AG04450 (cell line): ENCODE data around the gene TCF7L1. TPM values are rescaled to one million over a fixed set of nuclear protein-coding genes. Genes with fewer than 3 reads are reported as not detected.

Source experiments
- CTCF ChIA-PET: fragments of 300-600, 350-600 bp; formaldehyde crosslinking; extraction: SDS; loops from one replicate; lab custom pipeline; 2022; ENCODE audit warnings: antibody characterized with exemption, inconsistent platforms; lab: Charles Lee
- POLR2A ChIA-PET: fragments of 350-600 bp; formaldehyde crosslinking; extraction: SDS; loops from one replicate; lab custom pipeline; 2021; ENCODE audit warnings: antibody characterized with exemption, inconsistent platforms; lab: Yijun Ruan, JAX
- DNase-seq: peaks from one replicate; pipeline ENCODE4 v3.0.0-alpha.2; 2011; ENCODE audit warnings: low read depth, low spot score
- H3K27ac ChIP-seq: one replicate; pipeline ENCODE4 v1.5.1; 2012; ENCODE audit warnings: low read depth, low read length, control low read depth
- H3K27me3 ChIP-seq: one replicate; pipeline ENCODE4 v1.6.0; 2012; ENCODE audit warnings: low read length; ENCODE audit not compliant: control insufficient read depth, insufficient read depth
- H3K4me3 ChIP-seq: 2 replicates; pipeline ENCODE4 v1.5.1; 2011; ENCODE audit warnings: mild to moderate bottlenecking, low read depth, low read length, control low read depth
- H3K9me3 ChIP-seq: 2 replicates; pipeline ENCODE4 v1.5.1; 2012; ENCODE audit warnings: low read length; ENCODE audit not compliant: control insufficient read depth, insufficient read depth
- polyA plus RNA-seq: library from polyadenylated mRNA; depleted of rRNA; stranded (reverse); fragments of >200 nt; gene quantifications from 2 replicates; pipeline ENCODE4 v1.2.3, GENCODE V29; 2011
- TF ChIP-seq, protein P1 (sequence below): IDR thresholded peaks from 2 replicates; pipeline ENCODE4 v1.5.1; 2011; ENCODE audit warnings: low read depth, low read length, control low read depth, inconsistent platforms

Gene TCF7L1
- polyA plus RNA-seq, 1 experiment = 2.7 TPM

GRCh38 chr2:85168942-85169341 is 35.8 kb downstream of the TCF7L1 start:
- CTCF ChIA-PET = no interaction called here
- POLR2A ChIA-PET = no interaction called here
- TF ChIP-seq, protein P1, sequence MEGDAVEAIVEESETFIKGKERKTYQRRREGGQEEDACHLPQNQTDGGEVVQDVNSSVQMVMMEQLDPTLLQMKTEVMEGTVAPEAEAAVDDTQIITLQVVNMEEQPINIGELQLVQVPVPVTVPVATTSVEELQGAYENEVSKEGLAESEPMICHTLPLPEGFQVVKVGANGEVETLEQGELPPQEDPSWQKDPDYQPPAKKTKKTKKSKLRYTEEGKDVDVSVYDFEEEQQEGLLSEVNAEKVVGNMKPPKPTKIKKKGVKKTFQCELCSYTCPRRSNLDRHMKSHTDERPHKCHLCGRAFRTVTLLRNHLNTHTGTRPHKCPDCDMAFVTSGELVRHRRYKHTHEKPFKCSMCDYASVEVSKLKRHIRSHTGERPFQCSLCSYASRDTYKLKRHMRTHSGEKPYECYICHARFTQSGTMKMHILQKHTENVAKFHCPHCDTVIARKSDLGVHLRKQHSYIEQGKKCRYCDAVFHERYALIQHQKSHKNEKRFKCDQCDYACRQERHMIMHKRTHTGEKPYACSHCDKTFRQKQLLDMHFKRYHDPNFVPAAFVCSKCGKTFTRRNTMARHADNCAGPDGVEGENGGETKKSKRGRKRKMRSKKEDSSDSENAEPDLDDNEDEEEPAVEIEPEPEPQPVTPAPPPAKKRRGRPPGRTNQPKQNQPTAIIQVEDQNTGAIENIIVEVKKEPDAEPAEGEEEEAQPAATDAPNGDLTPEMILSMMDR = no peak

DNA sequence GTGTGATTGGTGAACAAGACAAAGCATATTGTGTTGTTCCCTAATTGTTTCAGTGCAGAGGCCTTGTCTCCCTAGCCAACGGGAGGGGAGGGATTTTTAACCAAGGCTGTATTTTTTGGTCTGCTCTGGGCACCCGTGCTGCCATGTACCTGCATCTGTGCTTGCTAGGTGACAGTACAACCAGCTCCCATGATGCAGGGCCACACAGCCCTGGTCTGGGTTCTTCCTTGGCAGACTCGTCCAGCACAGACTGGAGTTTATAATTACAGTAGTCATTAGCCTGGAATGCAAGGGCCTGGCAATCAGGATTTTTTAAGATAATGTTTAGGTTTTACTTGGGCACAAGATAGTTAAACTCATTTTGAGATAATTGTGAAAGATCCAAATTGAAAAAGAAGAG is 36.4 kb downstream of the TCF7L1 start:
- CTCF ChIA-PET = no interaction called here
- Histone ChIP-seq H3K9me3 (no peaks in the 10 kb centered on the region), H3K4me3 (no peak overlapping the region), H3K27me3 (no peaks in the 10 kb centered on the region), H3K27ac (no peak overlapping the region)
- POLR2A ChIA-PET = no interaction called here
- DNase-seq = no peak
- TF ChIP-seq, protein P1 = no peak

More at GRCh38 chr2:85168942-85169341, 35.8 kb downstream of the TCF7L1 start:
- Histone ChIP-seq H3K4me3 (no peak overlapping the region), H3K27me3 (no peaks in the 10 kb centered on the region), H3K9me3 (no peaks in the 10 kb centered on the region), H3K27ac (no peak overlapping the region)
- DNase-seq = no peak

DNA sequence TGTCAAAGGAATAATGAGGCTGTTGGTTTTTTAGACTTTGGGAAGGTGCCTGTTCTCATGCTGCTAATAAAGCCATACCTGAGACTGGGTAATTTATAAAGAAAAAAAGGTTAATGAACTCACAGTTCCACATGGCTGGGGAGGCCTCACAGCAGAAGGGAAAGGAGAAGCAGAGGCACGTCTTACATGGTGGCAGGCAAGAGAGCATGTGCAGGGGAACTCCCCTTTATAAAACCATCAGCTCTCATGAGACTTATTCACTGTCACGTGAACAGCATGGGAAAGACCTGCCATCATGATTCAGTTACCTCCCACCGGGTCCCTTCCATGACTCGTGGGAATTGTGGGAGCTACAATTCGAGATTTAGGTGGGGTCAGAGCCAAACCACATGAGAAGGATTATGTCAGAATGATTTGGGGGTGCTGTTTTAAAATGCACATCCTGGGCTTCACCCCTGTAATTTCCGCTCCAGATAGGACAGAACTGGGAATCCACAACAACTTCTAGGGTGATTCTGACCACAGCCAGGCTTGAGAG is 37.8 kb downstream of the TCF7L1 start:
- no peak for DNase-seq
- Histone ChIP-seq H3K27me3 (no peaks in the 10 kb centered on the region), H3K4me3 (no peak overlapping the region), H3K27ac (no peak overlapping the region), H3K9me3 (no peaks in the 10 kb centered on the region)
- TF ChIP-seq, protein P1 = no peak
- CTCF ChIA-PET = no interaction called here
- POLR2A ChIA-PET = no interaction called here

DNA sequence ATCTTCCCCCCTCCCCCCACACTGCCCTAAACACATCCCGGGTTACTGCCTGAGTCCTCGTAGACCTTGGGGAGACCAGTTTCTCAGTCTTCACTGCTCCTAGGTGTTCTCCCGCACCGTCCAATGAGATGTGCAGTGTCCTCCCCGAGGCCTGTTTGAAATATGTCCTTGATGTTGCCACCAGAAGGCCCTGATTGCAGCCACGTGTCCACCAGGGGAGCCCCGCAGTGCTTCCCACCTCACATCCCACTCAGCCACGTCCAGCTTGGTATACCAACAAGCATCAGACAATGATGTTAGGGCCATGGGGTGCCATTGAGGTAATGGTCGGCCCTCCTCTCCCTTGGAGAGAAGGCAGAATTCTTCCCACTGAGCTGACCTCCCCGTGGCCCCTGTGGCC is 38.7 kb downstream of the TCF7L1 start:
- Histone ChIP-seq H3K27me3 (no peaks in the 10 kb centered on the region), H3K27ac (no peak overlapping the region), H3K9me3 (no peaks in the 10 kb centered on the region), H3K4me3 (no peak overlapping the region)
- TF ChIP-seq, protein P1 = no peak
- ChIA-PET CTCF (no interaction called here), POLR2A (no interaction called here)
- no peak for DNase-seq

DNA sequence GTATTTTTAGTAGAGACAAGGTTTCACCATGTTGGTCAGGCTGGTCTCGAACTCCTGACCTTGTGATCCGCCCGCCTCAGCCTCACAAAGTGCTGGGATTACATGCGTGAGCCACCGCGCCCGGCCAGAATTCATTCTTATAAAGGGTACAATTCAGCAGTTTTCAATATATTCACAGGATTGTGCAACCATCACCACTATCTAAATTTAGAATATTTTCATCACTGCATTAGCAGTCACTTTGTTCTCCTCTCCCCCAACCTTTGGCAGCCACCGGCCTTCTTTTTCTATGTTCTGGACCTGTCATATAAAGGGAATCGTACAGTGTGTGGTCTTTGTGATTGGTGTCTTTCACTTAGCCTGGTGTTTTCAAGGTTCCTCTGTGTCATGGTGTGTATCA is 40.7 kb downstream of the TCF7L1 start:
- Histone ChIP-seq H3K4me3 (no peak overlapping the region), H3K27ac (no peak overlapping the region), H3K9me3 (no peaks in the 10 kb centered on the region), H3K27me3 (no peaks in the 10 kb centered on the region)
- POLR2A ChIA-PET = no interaction called here
- no peak for DNase-seq
- TF ChIP-seq, protein P1 = no peak
- CTCF ChIA-PET = no interaction called here
